ENCODE measurements around the gene TMEM254.
"Not testable (repeated sequence)": the region's sequence is repeated elsewhere in the genome, so short reads cannot be mapped to it uniquely, and the experiment has no call there.

TMEM254 gene

DNA sequence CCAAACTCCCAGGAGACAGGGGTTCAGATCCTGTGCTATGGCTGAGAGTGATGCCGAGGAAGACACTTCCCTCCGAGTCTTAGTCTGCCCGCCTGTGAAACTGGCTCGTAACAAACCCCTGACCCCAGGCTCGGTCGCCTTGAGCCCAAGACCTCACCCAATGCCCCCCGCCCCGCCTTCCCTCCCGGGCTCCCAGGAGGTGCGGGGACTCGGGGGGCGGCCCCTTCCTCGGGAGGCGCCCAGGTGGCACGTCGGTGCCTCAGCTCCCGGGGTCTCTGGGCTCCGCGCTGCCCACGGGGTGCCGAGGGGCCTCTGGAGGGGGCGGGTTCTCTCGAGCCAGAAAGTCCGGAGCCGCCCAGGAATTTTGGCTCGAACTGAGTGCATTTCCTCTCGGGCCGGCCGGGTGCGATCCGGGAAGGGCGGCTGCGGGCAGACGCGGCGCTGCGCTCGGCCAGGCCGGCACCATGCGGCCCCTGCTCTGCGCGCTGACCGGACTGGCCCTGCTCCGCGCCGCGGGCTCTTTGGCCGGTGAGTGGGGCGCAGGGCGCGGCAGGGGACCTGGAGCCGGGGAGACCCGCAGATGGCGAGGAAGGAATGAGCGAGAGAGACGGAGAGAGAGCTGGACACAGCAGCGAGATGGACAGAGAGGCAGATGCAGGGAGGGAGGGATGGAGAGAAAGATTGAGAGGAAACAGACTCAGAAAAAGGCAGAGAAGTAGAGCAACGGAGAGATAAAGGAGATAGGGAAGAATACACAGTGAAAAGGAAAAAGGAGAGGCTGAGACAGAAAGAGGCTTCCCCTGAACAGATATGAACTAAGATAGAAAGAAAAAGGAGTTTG lies 54.1 kb downstream of the TMEM254 start, which contains the start of gene PLAC9:
PLAC9 (plus strand) TSS at position 432 of the 841 bp plus-strand sequence; CDS start at position 465, 33 bp downstream.
- DNase-seq (ENCODE audit: low read depth in 2 of 2), result no peak

DNA sequence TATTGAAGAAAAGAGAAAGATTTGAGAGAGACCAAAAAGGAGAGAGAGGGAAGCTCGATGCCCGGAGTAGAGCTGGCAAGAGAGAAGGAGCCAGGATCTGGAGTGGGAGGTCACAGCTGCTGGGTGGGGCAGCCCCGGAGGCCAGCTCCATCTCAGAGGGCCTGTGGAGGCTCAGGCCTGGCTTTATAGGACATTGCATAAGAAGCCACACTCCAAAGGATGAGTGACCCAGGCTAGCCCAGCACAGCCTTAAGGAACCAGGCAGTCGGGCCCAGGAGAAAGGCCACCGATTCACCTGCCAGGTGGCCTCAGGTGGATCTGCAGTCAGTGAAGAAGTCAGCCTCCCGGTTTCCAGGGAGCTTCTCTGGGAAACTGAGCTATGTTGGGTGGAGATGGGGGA lies 54.7 kb downstream of the TMEM254 start:
- DNase-seq (ENCODE audit: low read depth in 2 of 2), result no peak

DNA sequence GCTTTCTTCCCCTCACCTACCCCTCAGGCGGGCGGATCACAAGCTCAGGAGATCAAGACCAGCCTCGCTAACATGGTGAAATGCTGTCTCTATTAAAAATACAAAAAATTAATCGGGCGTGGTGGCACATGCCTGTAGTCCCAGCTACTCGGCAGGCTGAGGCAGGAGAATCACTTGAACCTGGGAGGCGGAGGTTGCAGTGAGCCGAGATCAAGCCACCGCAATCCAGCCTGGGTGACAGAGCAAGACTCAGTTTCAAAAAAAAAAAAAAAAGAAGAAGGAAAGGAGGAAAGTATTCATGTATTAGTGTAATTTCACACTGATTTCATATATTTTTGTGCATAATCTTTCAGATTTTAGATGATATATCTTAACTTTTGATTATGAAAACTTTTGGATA lies 55.2 kb downstream of the TMEM254 start:
- not testable (repeated sequence) for DNase-seq (ENCODE audit: low read depth in 2 of 2)

DNA sequence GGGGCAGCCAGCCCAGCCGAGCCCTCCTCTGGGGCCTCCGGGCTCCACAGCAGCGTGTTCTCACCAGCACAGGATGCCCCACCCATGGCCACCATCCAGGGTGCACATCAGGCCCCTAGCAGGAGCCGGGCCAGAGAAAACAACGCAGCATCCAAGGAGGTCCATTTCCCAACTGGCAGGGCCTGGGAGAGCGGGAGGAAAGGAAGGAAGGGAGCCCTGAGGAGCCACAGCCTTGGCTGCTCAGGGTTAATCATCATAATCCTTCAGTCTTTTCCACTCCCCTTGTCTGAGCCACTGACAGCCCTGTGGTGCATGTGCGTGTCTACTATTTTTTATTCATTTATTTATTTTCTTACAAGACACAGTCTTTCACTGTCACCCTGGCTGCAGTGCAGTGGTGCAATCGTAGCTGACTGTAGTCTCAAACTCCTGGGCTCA lies 57.7 kb downstream of the TMEM254 start:
- no peak for DNase-seq (ENCODE audit: low read depth in 2 of 2)

DNA sequence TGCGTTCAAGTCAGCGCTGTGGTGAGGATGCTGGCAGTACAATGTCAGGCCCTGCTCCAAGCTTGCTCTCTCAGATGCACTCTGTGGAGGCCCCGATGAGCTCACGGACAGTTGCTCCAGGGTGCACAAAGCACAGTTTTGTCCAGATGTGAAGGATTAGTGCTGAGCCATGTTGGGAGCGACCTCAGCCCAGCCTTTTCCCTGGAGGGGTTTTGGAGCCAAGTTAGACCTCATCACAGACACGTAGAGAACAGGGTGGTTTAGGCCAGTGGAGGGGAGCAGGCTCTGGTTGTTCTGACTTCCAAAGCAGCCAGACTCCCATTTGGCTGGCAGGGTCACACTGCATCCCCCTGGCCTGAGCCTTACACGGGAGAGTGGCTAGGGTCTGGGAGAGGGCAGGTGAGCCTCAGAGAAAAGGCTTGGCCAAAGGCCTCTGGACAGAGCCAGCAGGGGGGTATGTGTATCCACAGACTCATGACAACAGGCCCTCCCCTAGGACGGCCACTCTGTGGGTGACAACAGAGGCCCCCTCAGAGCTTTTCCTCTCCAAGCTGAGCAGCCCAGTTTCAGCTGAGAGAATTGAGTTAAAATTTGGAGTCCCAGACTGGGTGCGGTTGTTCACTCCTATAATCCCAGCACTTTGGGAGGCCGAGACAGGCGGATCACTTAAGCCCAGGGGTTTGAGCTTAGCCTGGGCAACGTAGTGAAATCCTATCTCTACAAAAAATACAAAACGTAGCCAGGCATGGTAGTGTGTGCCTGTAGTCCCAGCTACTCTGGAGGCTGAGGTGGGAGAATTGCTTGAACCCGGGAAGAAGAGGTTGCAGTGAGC lies 58.8 kb downstream of the TMEM254 start:
- DNase-seq (ENCODE audit: low read depth in 2 of 2), result no peak

DNA sequence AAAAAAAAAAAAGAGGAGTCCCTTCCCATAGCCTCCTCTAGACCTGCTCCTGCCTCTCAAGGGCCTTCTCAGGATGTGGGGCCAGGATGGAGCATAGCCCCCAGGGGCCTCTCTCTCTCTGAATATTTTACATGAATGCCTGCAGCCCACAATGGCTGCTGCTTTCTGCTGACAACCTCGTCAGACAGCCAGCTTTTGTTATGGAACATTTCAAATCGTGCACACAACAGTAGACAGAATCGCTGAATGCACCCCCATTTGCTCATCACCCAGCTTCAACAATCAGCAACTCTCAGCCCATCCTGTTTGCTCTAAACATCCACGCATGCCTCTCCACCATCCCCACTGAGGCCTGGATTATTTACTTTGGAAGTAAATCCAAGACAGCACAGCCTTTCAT lies 59.5 kb downstream of the TMEM254 start:
- no peak for DNase-seq (ENCODE audit: low read depth in 2 of 2)

DNA sequence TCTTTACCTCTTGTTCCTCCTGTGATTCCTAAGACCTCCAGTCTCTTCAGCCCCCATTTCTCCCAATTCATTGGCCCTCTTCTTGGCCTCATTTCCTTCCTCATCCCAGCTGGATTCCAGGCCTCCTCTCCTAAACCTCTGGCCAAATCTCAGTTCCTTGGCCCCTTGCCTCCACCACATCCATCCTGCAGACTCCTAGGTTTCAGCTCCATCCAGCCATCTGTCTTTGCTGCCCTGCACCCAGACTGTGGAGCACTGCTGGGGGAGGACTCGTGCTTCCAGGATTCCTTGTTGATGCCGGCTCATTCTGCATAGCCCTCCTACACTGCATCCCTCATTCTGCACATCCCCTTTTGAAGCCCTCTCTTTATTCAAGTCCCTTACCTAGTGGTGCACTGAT lies 60.8 kb downstream of the TMEM254 start:
- no peak for DNase-seq (ENCODE audit: low read depth in 2 of 2)

DNA sequence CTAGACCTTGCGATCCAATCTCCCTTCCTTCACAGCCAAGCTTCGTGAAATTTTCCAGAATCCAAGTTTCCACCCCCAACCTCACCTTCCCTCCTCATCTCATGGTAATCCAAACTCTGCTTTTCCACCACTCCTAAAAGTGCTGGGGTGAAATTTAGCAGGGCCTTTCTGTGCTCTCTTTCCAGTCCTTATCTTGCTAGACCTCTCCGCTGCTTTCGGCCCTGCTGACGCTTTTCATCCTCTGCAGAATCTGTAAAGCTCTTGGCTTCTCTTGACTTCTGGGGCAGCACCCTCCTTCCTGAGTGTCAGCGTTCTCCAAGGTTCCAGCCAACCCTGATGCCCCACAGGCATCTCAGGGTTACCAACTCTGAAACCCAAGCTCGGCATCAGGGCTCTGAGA lies 61.8 kb downstream of the TMEM254 start:
- no peak for DNase-seq (ENCODE audit: low read depth in 2 of 2)

DNA sequence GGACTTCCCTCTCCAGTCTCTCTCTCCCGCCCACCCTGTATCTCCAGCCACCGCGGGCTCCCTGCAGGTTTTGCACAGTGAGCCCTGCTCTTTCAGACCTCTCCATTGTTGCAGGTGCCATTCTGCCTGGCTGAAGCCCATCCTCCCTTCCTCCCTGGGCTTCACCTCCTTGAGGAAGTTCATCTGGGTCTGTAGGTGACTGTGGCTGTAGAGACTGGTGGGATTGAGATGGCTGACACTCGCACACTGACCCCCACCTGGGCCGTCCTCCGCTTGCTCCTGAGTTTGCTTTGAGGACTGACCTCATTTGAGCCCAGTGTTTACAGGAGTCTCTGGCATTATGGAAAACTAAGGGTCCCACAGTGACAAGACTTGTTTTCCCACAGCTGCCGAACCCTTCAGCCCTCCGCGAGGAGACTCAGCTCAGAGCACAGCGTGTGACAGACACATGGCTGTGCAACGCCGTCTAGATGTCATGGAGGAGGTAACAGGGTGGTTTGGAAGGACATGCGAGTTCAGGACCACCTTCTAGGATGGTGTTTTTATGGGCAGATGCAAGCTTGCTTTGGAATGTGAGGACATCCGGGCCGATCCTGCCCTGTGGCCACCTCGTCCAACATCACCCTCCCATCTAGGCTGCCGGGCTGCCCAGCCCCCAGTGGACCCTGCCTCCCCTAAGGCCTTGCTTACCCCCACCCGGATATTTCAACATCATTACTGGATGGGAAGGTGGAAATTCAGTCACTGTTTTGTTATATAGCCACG lies 63.4 kb downstream of the TMEM254 start:
- DNase-seq (ENCODE audit: low read depth in 2 of 2), result no peak

Measured in stimulated activated CD4-positive, alpha-beta T cell treated with anti-CD3 and anti-CD28 coated beads, Interleukin-4, amount 100 ng/mL, for 48 hours (primary cell).